Fibroblast of the conjunctiva (primary cell): Measurements from ENCODE around the gene RASL10A.

Source experiments
- DNase-seq: peaks from one replicate; pipeline ENCODE4 v3.0.0-alpha.2; 2010; ENCODE audit warnings: low read depth

The RASL10A gene

DNA sequence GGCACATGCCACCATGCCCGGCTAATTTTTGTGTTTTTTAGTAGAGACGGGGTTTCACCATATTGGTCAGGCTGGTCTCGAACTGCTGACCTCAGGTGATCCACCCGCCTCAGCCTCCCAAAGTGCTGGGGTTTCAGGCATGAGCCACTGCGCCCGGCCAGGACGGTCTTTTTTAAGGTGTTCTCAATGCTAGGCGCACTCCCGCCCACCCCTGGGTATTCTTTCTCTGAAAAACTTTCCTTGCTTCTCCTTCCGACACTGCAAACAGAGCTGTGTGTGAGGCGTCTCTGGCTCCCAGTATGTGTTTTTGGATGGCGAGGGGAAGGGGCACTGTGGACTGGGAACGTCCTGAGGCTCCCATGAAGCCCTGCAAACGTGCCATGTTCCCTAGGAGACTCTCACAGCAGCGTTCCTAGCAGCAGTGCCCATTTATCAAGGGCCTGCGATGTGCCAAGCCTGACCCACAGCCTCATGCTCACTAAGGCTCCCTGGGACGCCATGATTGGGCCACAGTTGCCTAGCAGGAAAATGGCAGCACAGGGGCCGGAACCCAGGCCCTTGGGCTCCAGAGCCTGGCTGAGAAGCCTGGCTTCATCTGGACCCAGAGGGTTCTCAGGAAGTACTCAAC is 2.4 kb upstream of the RASL10A start:
- no peak for DNase-seq

- DNase-seq: no peak
Observed at GRCh38 chr22:29316141-29316828, 788 bp upstream of the RASL10A start.

DNA sequence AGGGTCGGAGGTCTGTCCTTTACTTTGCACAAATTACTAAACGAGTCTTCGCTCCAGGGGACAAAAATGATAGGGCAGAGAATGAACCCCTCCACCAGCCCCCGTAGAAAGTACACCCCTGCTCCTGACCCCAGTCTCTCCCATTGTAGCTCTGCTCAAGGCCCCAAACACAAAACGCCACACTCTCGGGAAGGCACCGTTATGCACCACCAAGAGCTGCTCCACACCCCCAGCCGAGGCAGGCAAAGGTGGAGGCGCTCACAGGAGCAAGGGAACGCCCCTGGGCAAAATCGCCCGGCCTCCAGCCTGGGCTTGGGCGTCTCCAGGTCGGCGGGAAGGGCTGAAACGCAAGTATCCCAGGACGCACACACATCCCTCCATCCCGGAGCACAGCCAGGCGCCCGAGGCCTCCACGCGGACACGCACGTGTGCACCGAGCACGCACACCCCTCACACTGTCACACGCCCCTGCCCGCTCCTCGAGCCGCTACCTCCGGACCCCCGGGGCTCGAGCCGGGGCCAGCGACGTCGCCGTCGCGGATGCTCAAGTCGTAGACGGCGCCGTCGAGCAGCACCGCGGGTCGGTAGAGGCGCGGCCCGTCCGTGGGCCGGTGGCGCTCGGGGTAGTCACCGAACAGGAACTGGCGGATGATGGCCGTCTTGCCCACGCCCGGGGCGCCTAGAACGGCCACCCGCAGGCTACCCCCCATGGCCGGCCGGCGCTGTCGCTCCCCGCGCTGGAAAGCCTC is 786 bp downstream of the RASL10A start:
- DNase-seq: no peak

GRCh38 chr22:29313576-29314466 is 1.7 kb downstream of the RASL10A start:
- no peak for DNase-seq

DNA sequence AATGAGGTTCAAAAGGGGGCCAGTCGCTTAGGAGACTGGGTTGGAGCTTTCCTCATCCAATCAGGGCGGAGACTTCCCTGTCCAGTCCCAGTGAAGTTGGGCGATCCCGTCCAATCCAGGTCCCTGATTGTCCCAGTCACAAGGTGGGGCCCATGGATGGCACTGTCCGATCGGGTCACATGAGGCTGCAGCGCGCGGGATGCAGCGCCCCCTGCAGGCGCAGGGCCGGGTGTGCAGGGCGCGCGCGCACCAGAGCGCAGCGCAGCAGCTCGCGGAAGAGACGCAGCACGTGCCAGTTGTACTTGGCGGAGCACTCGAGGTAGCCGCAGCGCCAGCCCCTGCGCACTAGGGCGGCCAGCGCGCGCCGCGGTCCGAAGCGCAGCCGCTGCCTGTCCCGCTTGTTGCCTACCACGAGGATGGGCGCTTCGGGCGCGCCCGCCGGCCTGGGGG is 2.3 kb downstream of the RASL10A start:
- no peak for DNase-seq

DNA sequence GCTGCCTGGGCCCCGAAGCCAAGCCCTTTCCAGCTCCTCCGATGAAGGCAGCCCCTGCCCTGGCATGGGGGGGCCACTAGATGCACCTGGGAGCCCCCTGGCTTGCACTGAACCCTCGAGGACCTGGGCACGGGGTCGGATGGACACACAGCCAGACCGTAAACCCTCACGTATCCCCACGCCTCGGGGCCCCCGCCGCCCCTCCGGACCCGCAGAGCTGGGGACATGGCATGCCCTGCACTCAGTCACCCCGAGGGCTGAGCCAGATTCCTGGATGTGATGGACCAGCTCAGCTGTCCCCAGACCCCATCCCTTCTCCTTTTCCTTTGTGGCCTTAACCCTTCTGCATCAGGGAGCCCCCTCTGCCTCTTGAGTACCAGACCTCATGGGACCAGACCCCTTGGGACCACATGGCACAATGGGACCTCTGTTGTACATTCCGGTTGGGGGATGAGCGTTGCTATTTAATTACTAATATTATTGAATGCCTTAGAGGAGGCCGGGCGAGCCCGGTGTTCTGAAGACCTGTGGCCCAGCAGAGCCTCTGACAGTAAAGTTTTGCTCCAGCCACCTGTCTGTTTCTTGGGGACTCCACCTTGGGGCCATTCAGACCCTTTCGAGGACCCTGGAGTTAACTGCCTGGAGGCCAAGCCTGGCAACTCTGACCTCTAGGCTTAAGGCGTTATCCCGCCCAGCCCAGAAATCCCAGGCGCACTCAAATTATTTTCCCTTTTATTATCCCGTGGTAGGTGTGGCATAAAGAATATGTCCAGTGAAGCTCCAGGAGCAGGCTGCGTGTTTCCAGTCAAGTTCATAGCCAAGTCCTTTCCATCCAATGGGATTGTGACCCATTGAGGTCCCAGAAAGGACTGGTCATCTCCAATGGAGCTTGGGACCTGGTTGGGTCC is 3.0 kb downstream of the RASL10A start:
- DNase-seq: no peak

- no peak for DNase-seq
Observed at GRCh38 chr22:29311464-29312217, 3.9 kb downstream of the RASL10A start.

DNA sequence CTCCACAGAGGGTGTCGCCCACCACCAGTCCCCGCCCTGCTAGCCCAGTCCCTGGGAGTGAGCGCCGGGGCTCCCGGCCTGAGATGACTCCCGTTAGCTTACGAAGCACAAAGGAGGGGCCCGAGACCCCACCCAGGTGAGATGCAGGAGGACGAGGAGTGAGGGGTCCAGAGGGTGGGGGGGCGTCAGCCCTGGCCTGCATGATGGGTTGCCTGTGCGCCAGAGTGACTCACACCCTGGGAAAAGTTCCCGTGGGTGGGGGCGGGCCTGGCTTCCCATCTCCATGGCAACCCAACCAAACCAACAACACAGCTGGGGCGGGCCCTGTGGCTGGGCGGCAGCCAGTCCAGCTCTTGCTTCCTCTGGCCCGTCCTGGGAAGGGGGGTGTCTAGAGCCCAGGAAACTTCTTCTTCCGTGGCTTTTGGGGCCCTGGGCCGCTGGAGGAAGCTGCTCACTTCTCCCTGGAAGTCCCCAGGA is 4.6 kb downstream of the RASL10A start:
- DNase-seq: peak; percentile 96

DNA sequence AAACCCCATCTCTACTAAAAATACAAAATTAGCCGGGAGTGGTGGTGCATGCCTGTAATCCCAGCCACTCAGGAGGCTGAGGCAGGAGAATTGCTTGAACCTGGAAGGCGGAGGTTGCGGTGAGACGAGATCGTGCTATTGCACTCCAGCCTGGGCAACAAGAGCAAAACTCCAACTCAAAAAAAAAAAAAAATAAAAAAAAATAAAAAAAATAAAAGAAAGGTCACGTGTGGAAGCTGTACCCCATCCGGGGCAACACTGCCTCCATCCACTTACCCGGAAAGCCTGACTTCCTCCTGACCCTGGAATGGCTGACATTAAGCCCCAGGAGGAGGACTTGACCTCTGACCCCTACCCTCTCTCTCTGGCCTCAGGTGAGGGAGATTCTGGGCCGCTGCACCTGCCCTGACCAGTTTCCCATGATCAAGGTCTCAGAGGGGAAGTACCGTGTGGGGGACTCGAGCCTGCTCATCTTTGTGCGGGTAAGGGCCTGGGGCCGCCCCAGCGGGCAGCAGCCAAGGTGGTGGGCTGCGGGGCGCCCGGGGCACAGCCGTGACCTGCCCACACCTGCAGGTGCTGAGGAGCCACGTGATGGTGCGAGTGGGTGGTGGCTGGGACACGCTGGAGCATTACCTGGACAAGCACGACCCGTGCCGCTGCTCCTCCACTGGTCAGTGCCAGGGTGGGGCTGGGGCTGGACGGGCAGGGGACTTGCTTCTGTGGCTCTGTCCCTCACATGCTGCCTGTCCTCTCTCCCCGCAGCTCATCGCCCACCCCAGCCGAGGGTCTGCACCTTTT is 5.2 kb downstream of the RASL10A start:
- no peak for DNase-seq

GRCh38 chr22:29309332-29310064 is 6.0 kb downstream of the RASL10A start:
- DNase-seq: no peak

DNA sequence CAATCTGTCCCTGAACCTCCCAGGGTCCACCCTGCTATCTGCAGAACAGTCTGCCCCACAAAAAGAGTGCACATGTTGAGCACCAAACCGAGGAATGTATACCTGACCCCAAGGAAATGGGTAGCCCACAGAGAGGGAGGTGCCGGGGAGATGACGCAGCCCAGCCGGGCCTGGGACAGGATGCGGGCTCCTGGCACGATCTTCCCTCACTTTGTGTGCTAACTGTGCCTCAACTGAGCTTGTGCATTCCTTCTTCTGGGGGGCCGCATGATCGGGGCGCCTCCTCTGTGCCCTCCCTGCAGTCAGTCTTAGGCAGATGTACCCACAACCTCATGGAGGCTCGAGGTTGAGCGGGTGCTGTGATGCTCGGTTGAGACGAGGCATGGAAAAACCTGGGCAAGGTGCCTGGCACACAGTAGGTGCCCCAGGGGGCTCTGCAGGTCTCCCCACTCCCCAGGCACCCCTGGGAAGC is 6.7 kb downstream of the RASL10A start:
- DNase-seq: no peak

GRCh38 chr22:29308148-29308790 is 7.2 kb downstream of the RASL10A start:
- no peak for DNase-seq

GRCh38 chr22:29307596-29308147 is 7.8 kb downstream of the RASL10A start:
- DNase-seq: no peak

GRCh38 chr22:29306835-29307595 is 8.5 kb downstream of the RASL10A start:
- no peak for DNase-seq

GRCh38 chr22:29306175-29306834 is 9.2 kb downstream of the RASL10A start, which contains the start of gene GAS2L1:
TSS of gene GAS2L1 (plus strand) at chr22:29306650. CDS start at chr22:29308106, 1,456 bp downstream.
- peak; percentile 67 for DNase-seq

GRCh38 chr22:29305836-29306174 is 9.7 kb downstream of the RASL10A start:
- no peak for DNase-seq
